Ovary (tissue), 3 donors: Measurements from ENCODE around the gene KRT28.

Experiments used
- CTCF ChIP-seq, 3 donors: fragments of 450-650 bp in 2 of 3; fragments of 200-600 bp in 1 of 3; IDR thresholded peaks; one replicate each; pipeline versions ENCODE4 v1.5.1 to v1.8.0; 2016 to 2022; ENCODE audit warnings: antibody characterized with exemption in 3 of 3, mild to moderate bottlenecking in 1 of 3
- POLR2A ChIP-seq: fragments of 450-650 bp; IDR thresholded peaks from one replicate; pipeline ENCODE4 v1.6.1; 2017; ENCODE audit warnings: antibody characterized with exemption, mild to moderate bottlenecking, moderate library complexity
- donor health status: DM: no; HTN: no; CAD: no.

- TF ChIP-seq POLR2A = no peak
- no peak for TF ChIP-seq CTCF (IDR thresholded peaks at IDR 0.05)
These were observed 6.4 kb upstream of the KRT28 start for GRCh38 chr17:40806131-40806530.
